GM20000 (cell line): Measurements from ENCODE around the gene RALBP1.

ENCODE experiments used
- DNase-seq: peaks from one replicate; pipeline ENCODE4 v3.0.0; 2012; ENCODE audit warnings: low spot score
- CTCF ChIP-seq: IDR thresholded peaks from 2 replicates; pipeline ENCODE4 v1.5.1; 2012; ENCODE audit warnings: mild to moderate bottlenecking, control low read depth; ENCODE audit errors: extremely low read depth, missing control alignments

RALBP1 gene

DNA sequence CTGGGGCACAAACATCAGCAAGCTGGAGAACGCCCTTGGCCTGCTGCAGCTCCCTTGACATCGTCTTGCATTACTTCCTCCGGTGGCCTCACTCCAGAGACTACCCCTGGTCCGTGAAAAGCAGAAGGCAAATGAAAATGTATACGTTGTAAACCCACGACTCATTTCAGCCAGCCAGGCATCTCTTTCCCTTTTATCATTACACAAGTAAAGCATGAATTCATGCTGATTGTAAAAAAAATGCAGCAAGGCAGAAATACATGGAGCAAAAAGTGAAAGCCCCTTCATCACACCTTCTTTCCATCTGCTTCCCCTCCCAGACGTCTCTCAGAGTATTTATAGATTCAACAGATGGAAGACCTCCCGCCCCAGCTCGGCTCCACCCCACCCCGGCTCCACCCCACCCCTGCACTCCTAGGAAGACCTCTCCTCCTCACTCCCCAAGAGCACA lies 41.6 kb upstream of the RALBP1 start:
- no peak for TF ChIP-seq CTCF
- peak; percentile 60 for DNase-seq

DNA sequence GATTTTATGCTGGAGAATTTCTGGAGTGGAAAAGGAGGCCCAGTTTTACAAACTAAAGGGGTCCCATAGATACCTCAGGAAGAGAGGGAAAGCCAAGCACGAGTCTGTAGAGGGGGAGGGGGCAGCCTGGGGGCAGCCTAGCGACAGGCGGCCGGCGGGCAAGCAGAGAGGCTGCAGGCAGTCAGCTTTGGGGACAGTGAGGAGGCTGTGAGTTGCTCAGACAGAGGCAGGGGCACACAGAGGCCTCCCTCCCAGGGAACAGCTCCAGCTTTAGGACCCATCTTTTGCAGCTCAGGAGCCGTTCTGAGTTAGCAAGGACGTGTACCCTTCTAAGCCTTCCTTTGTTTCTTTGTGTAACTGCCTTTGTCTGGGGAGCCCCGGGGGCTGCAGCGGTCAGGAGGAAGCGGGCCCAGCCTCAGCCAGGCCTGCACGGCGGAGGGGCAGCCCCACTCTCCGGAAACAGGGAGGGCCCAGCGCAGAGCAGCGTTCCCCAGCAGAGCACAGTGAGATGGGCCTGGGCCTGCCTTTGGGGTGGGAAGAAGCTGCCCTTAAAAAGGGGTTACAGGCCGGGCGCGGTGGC lies 41.1 kb upstream of the RALBP1 start:
- no peak for TF ChIP-seq CTCF
- peak; percentile 76 for DNase-seq

GRCh38 chr18:9435041-9435440 lies 40.3 kb upstream of the RALBP1 start:
- no peak for TF ChIP-seq CTCF
- DNase-seq, result no peak

DNA sequence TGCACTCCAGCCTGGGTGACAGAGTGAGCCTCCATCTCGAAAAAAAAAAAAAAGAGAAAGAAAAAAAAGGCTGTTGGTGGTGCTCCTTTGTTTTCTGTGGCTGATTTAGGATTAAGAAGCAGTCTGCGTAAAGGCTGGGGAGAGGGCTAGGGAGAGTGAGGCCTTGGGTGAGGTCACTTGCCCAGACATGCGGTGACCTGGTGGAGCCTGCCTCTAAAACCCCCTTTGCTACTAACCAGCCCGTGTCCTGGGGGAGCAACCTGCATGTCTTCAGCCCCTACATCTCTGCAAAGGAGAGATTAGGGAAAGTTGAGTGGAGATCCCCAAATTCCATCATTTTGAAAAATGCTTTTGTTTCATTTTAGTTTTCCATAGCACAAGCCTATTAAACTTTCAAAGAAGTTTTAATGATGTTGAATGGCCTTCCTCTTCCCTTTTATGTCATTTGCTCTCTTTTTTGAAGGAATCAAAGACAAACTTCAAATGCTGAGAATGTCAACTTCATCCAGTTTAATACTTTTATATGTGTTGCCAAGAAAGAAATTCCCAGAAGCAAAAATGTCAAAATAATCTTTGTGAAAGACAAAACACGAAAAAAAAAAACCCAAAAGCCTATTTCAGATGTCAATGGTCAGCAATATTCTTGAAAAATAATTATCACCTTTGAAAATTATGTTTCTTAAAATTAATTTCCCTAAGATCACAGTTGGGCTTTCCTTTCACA lies 38.9 kb upstream of the RALBP1 start:
- DNase-seq, result no peak
- TF ChIP-seq CTCF, result no peak

DNA sequence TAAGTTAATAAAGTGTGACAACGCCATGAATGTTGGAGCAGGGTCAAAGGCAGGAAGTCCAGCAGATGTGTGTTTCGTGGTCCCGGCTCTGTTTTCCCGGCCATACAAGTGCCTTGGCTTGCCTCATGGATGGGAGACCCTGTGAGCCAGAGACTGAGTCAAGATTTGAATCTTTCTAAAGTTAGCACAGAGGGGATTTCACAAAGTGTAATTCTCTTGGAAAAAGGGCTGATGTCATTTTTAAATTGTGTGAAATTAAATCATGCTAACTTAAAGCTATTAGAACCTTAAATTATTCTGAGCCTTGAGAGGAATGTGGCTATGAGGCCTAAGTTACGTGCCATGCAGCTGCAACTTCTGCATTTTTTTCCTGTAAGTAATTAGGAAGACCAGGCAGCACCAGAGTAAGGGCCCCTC lies 38.3 kb upstream of the RALBP1 start:
- TF ChIP-seq CTCF, result no peak
- no peak for DNase-seq

DNA sequence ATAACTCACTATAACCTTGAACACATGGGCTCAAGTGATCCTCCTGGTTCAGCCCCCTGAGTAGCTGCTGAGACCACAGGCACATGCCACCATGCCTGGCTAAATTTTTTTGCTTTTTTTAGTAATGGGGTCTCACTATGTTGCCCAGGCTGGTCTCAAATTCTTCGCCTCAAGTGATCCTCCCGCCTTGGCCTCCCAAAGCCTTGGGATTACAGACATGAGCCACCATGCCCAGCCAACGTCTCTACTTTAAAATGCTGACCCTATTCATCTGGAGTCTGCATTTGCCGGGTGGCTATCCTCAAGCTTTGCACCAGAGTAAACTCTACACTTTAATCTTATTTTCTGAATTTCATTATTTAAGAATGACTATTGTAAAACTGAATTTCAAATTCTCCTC lies 37.6 kb upstream of the RALBP1 start:
- no peak for TF ChIP-seq CTCF
- DNase-seq, result no peak

- TF ChIP-seq CTCF, result no peak
- DNase-seq, result no peak
These were observed 34.3 kb upstream of the RALBP1 start for GRCh38 chr18:9441061-9441460.
